GM18502 (cell line): Measurements from ENCODE around the gene CSRP1.
"Not testable (repeated sequence)": the region's sequence is repeated elsewhere in the genome, so short reads cannot be mapped to it uniquely, and the experiment has no call there.

Experiments used
- ATAC-seq: cut with Tn5 transposase; IDR thresholded peaks from one replicate; pipeline ENCODE4 v1.9.1; 2021; ENCODE audit warnings: mild to moderate bottlenecking; ENCODE audit not compliant: unreplicated experiment, poor library complexity

CSRP1 gene

GRCh38 chr1:201506557-201507359 lies at the start of gene CSRP1:
TSS of gene CSRP1 (minus strand) at chr1:201507123. CDS start at chr1:201496303, 10,820 bp downstream.
- ATAC-seq: peak; percentile 90

DNA sequence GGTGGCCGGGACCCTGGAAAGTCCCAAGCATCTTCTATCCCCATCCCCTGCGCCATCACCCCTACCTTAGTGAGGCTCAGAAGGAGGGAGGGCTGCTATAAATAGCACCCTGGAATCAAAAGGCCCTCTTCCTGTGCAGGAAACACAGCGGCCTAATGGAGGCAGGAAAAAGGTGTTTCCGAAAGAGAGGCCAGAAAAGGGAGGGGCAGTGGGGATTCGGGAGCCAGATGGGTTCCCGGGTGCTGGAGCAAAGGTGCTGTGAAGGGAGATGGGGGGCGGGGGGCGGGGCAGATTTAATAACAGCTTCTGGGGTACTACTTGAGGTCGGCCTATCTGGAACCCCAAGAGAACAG lies 48.6 kb upstream of the CSRP1 start:
- ATAC-seq: no peak

GRCh38 chr1:201554789-201555592 lies 48.1 kb upstream of the CSRP1 start:
- ATAC-seq: no peak

- ATAC-seq: no peak
These were observed 47.3 kb upstream of the CSRP1 start for GRCh38 chr1:201554190-201554600.

- ATAC-seq: no peak
These were observed 46.7 kb upstream of the CSRP1 start for GRCh38 chr1:201553496-201554189.

DNA sequence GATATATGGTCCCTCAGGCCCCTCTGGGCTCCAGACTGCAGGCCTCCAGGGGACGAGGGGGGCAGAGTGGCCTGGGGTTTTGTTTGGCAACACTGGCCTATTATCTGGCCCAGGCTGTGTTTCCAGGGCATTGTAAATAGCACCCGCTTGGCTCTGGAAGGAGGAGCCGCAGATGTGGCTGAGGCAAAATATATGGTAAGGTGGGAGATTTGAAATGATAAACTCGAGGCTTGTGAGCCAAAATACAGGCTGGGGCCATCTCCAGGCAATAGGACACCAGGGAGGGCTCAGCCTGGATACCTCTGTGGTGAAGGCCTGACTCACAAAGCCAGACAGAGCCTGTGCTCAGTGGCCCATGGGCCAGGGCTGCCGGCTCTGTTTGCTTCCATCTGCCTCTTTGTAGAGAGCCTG lies 46.0 kb upstream of the CSRP1 start:
- ATAC-seq: no peak

- no peak for ATAC-seq
These were observed 45.2 kb upstream of the CSRP1 start for GRCh38 chr1:201551877-201552731.

- ATAC-seq: no peak
These were observed 44.2 kb upstream of the CSRP1 start for GRCh38 chr1:201551096-201551495.

DNA sequence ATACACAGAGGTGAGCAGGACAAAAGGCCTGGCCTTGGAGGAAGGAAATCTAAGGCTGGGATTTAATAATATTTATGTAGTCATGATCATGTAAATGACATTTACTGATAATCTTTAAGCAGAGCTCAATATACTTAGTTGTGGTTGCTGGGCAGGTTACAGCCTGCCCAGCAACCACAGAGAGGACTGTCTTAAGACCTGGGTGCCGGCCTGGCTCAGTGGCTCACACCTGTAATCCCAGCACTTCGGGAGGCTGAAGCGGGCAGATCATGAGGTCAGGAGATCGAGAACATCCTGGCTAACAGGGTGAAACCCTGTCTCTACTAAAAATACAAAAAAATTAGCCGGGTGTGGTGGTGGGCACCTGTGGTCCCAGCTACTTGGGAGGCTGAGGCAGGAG lies 42.6 kb upstream of the CSRP1 start:
- not testable (repeated sequence) for ATAC-seq

- ATAC-seq: no peak
These were observed 39.0 kb upstream of the CSRP1 start for GRCh38 chr1:201545851-201546492.

DNA sequence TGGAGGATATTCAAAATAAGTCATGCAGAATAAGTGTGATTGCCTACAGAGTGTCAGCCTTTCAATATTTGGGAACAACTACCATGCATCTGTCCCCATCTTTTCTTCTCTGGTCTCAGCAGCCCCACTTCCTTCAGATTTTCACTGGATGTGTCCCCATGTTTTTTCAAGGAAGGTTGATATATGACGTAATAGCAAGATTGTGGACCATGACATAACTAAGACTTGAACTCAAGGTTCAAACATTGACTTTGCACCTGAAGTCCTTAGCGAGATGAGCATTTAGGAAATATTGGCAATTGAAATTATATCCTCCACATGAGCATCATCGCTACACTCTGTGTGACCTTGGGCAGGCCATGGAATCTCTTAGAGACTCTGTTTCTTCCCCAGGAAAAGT lies 37.8 kb upstream of the CSRP1 start:
- ATAC-seq: no peak

GRCh38 chr1:201543871-201544642 lies 37.1 kb upstream of the CSRP1 start:
- no peak for ATAC-seq

- no peak for ATAC-seq
These were observed 35.5 kb upstream of the CSRP1 start for GRCh38 chr1:201542309-201543035.

GRCh38 chr1:201540846-201541735 lies 34.2 kb upstream of the CSRP1 start:
- no peak for ATAC-seq

- ATAC-seq: no peak
These were observed 32.9 kb upstream of the CSRP1 start for GRCh38 chr1:201539561-201540431.
